GM08714 (cell line): ENCODE results near the gene PAX5.

Experiments
- H3K4me3 ChIP-seq: fragments of 200-500 bp; sonication (Bioruptor generic); 2 replicates; pipeline ENCODE4 v1.5.1; 2014; ENCODE audit warnings: mild to moderate bottlenecking, low read length, inconsistent platforms
- ZNF274 ChIP-seq: IDR thresholded peaks from 2 replicates; pipeline ENCODE4 v1.6.1; 2012; ENCODE audit warnings: mild to moderate bottlenecking, low read depth, low read length

Gene PAX5

GRCh38 chr9:36868586-36869282 lies 165.3 kb downstream of the PAX5 start:
- no peak for TF ChIP-seq ZNF274
- no peak overlapping the region for H3K4me3 ChIP-seq

DNA sequence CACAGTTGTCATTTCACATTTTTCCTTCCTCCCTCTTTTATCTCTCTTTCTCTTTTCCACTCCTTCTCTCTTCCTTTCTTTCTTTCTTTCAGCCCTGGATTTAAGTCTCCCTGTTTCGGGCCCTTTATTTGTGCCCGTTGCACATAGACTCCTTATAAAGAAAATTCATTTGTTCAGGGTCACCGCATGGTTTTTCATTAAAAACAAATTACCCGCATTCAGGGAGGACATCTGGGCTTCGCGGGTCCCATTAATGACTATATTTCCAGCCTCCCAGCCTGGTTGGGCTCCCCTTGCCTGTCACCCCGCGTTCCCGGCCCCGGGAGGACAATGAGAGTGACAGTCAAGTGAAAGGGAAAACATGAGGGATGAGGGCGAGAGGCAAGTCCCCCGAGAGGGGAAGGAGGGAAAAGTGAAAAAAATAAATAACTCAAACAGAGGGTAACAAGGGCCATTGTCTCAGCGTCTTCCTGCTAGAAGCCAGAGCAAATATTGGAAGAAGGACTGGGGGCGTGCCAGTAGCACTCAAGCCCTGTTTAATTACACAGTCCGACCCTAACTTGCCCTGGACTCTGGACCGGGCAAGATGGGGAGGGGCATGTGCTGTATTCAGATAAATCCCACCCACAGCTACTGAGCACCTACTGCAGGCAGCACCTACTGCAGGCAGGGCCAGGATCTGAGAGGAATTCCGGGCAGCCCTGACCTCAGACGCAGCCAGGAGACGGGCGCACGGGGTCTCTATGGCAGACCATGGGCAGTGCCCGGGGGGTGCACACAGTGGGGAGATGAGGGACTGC lies 166.2 kb downstream of the PAX5 start:
- H3K4me3 ChIP-seq = no peak overlapping the region
- TF ChIP-seq ZNF274 = no peak

DNA sequence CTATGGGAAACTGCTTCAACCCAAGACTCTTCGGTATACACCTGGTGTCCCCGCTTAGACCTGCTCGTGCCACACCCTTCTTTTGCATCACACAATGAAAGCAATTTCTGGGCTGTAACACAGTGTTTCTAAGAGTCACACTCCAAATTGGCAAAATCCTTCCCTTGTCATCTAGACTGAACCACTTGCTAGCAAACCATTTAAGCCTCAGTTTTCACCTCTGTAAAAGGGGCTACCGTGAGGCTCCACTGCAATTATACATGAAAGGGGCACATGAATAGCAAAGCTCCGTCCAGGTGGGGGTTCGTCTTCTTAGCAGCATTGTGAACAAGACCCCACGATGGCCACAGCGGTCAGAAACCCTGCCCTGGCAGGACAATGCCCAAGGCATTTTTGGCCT lies 166.8 kb downstream of the PAX5 start:
- TF ChIP-seq ZNF274 = no peak
- H3K4me3 ChIP-seq = no peak overlapping the region

GRCh38 chr9:36866840-36867239 lies 167.2 kb downstream of the PAX5 start:
- no peak for TF ChIP-seq ZNF274
- no peak overlapping the region for H3K4me3 ChIP-seq

- no peak for TF ChIP-seq ZNF274
- H3K4me3 ChIP-seq = no peak overlapping the region
Measured at GRCh38 chr9:36865731-36866635, 168.1 kb downstream of the PAX5 start.

GRCh38 chr9:36864491-36865410 lies 169.3 kb downstream of the PAX5 start:
- no peak for TF ChIP-seq ZNF274
- no peak overlapping the region for H3K4me3 ChIP-seq

DNA sequence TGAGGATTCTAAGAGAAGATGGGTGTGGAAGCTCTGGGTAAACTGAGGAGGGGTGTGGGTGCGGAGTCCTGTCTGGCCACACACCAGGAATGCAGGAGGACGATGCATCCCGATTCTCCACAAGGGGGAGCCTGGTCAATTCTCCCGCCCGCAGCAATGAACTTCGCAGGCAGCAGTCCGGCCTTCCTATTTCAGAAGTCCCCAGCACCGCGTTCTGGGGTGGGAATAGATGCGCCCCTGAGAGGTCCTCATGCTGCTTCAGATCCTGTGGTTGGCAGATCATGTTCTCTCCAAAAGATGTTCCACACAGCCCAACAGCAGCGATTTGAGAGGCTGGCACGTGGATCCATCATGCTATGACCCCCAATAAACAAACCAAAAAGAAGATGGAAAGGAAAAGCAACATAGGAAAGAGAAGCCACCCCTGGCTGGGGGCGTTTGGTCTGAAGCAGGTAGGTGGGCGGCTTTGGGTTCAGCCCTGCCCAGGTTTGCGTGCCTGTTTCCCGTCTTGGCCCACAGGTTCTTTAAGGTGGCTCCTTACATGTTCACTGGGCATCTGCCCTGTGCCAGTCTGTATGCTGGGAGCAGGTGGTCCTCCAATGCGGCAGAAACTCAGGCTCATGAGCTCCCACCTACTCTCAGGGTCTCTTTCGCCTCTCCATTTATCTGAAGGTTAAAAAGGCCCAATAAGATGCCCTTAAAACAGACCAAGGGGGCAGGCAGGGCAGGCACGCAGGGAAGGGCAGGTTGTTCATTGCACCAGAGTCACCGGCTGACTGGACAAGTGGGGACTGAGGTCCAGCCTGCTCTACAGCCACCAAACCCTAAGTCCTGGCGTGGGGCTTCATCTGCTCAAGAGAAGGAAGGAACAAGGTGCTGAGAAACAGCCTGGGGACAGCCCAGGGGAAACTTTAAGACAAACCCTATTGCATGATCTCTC lies 171.6 kb downstream of the PAX5 start:
- TF ChIP-seq ZNF274 = no peak
- no peak overlapping the region for H3K4me3 ChIP-seq

DNA sequence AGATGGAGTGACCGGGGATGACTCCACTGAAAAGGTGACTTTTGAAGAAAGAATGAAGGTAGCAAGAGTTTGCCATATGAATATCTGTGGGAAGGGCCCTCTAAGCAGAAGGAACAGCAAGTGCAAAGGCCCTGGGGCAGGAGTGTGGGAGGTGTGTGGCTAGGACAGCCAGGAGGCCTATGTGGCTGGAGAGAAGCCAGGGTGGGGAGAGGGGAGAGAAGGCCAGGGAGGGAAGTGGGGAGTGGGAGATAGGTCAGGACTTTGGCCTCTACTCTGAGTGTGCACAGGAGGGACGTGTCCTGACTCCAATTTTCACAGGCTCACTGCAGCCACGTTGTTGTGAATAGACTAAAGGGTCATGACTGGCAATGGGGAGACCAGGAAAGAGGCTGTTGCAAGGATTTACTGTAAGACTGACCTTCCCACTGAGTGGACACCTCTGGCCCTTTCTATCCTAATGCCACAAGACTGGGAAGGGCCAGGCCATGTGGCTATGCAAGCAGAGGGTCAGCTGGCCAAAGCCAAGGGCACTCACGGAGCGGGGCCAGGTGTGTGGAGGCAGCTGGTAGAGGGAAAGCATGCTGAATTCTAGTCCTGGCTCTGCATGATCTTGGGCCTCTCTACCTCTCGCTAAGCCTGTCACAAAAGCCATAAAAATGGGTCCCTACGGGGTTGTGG lies 172.4 kb downstream of the PAX5 start:
- TF ChIP-seq ZNF274 = no peak
- no peak overlapping the region for H3K4me3 ChIP-seq

DNA sequence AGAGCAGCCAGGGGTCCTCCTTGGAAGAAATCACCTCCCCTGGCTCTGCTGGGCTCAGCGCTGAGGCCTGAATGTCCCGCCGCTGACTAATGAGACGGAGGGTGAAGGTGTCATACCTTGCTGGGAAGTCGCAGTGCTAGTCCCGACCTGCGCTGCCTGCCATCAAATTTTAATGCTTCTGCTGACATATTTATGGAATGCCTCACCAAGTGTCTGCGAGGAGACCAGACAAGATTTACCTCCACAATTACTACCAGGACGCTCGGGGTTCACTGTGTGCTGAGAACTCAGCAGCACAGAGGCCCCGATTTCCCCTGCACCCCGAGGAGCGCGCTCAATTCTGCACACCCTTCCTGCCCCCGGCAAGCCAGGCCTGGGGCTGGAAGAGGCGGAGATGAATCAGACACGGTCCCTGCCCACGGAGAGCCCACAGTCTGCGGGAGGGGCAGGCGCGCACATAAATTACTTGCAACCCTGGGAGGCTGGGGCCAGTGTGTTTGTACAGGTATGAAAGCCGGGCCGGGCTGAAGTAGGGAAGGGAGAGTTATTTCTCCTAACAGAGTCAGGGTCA lies 175.2 kb downstream of the PAX5 start:
- H3K4me3 ChIP-seq = no peak overlapping the region
- no peak for TF ChIP-seq ZNF274

- no peak overlapping the region for H3K4me3 ChIP-seq
- no peak for TF ChIP-seq ZNF274
Measured at GRCh38 chr9:36855448-36856315, 178.4 kb downstream of the PAX5 start.

- H3K4me3 ChIP-seq = no peak overlapping the region
- TF ChIP-seq ZNF274 = no peak
Measured at GRCh38 chr9:36854751-36855150, 179.3 kb downstream of the PAX5 start.
